Glomerular endothelial cell (primary cell): ENCODE data around the gene MOB3B. TPM values are rescaled to one million over a fixed set of nuclear protein-coding genes. Genes with fewer than 3 reads are reported as not detected.

Experiments used
- DNase-seq: peaks from one replicate; pipeline ENCODE4 v3.0.0-alpha.2; 2011; ENCODE audit warnings: low read depth, low spot score; ENCODE audit errors: extremely low read depth
- total RNA-seq: library from RNA; depleted of rRNA; stranded (reverse); fragments of >200 nt; gene quantifications from 2 replicates; pipeline ENCODE4 v1.2.3, GENCODE V29; 2015

Gene MOB3B
- total RNA-seq, 1 donor from 2014 or later, result 0.47 TPM

GRCh38 chr9:27348785-27349697 is 180.6 kb downstream of the MOB3B start:
- no peak for DNase-seq

- DNase-seq, result no peak
Observed at GRCh38 chr9:27347889-27348288, 181.7 kb downstream of the MOB3B start.

DNA sequence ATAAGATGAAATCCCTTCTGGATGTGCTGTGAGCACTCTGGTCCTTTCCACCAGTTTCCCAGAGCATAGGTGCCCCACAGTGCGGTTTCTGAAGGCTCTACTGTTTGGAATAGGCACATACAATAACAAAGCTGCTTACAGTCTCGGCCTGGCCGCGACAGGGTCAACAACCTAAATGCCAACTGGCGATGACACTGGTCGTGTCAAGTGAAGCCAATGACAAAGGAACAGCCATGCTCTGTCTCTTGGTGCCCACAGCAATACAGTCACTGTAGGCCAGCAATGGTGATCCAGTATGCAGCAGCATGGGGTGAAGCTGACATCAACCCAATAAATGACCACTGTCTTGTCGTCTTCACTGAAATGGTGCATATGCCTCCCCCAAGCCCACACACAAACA is 184.8 kb downstream of the MOB3B start:
- no peak for DNase-seq

GRCh38 chr9:27341545-27342294 is 187.9 kb downstream of the MOB3B start:
- no peak for DNase-seq

DNA sequence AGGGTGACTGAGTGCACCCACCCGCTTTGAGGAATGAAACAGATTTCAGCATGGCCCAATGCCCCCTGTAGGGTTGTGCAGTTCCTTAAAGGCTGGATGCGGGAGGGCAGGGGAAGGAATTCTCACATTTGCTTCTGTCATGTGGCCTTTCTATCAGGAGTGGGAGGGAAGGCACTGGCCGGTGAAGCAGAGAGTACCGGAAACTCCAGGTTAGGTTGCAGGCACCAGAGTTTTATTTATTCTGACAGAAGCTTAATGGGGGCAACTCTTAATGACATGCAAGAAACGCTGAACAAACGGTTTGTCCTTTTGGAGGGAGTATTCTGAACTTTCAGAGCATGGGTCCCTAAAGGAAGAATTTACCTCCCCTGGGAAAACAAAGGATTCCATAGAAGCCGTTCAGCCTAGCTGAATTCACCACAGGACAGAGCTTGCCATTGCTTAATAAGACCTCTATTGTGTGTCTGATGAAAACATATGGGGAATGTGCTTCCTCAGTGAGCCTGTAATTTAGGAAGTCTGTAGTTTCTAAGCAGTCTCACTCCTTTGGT is 188.6 kb downstream of the MOB3B start:
- no peak for DNase-seq

GRCh38 chr9:27340285-27340674 is 189.3 kb downstream of the MOB3B start:
- no peak for DNase-seq

- DNase-seq, result no peak
Observed at GRCh38 chr9:27339661-27340284, 189.8 kb downstream of the MOB3B start.

- DNase-seq, result no peak
Observed at GRCh38 chr9:27338527-27338903, 191.1 kb downstream of the MOB3B start.

DNA sequence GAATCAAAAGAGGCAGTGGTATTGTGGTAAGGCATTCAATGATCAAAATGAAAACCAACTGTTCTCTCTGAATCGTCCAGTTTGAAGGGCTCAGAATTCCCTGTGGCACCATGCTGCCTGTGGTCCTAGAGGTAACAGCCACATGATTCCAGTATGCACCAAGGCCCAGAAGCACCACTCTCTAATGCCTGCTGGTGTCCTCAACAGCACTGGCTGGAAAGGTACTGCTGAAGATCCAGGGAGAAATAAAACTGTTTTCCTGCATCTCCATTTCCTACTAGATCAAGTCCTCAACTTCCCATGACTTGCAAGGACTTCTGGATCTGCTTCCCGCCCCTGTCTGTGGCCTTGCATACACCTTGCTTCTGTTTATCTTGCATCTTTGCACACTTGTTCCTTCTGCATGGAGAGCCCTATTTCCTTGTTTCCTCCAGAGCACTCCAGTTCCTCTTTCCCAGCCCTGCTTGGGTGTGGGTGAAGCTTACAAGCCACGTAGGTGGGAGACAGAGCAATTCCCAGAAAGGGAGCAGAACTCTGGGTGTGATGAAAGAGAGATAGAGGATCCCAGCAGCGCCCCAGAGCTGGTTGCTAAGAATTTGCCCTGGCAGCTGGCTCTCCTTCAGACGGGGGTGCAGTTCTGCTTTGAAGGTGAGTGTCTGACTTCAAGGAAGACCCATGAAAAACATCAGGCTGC is 191.6 kb downstream of the MOB3B start:
- no peak for DNase-seq

DNA sequence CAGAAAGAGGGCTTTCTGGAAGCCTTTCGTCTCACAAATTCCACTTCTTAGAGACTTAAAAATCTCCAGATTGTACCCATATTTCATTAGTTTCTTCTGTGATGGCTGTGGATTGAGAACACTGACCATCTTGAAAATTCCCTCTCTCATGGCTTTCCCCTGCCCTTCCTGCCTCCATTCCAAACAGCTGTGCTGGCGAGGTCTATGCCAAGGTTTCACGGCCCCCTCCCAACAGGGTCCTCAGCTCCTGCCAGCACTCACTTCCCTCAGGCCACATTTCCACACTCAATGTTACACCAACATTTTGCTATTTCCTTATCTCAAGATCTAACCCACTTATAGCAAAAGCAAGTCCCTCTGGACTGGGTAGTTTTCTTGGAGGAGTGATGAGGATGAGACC is 192.4 kb downstream of the MOB3B start:
- DNase-seq, result no peak

DNA sequence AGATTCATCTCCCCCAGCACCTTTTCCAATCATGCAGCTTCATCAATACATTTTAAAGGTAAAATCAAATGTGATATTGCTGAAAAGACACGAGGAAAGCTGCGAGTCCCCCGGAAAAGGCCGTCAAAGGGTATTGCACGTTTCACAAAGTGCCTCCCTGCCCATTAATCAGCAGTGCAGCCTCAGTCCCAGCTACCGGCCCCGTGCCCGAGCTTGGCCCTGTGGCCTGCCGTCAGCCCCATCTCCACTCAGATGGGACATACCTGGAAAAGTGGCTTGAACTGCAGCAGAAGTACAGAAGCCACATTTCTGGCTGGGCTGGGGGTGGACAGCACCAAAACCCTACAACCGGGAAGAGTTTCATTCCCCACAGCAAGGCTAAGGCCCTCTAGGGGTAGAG is 192.8 kb downstream of the MOB3B start:
- DNase-seq, result no peak

DNA sequence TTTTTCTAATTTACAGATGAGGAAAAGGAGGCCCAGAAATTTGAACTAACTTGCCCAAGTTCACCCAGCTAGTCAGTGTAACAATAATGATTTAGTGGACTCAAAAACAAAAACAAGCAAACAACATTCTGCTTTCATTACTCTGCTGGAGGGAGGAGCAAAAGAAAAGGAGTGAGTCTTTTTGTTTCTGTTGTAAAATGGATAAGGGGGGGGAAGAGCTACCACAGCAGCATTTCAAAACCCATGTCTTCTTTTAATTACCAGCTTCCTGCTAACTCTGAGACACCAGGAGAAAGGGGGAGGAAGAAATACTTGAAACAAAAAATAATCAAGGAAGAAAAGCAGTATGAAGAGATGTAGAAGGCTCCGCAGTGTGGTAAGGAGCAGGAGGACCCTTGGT is 193.5 kb downstream of the MOB3B start:
- no peak for DNase-seq

DNA sequence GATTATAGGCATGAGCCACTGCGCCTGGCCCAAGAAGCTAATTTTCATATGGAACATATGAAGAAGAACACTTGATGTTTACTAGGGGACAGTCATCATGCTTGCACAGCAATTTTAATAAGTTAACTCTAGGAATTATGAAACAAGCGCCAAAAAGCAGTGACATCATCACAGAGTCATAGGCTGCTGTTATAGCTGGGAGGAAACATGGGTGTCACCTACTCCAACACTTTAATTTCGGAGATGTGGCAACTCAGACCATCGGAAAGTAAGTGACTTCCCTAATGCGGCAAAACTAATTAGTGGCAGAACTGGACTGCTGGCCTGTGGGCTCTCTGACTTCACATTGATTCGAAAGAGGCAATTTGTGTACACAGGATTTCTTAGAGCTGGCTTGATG is 194.5 kb downstream of the MOB3B start:
- no peak for DNase-seq

DNA sequence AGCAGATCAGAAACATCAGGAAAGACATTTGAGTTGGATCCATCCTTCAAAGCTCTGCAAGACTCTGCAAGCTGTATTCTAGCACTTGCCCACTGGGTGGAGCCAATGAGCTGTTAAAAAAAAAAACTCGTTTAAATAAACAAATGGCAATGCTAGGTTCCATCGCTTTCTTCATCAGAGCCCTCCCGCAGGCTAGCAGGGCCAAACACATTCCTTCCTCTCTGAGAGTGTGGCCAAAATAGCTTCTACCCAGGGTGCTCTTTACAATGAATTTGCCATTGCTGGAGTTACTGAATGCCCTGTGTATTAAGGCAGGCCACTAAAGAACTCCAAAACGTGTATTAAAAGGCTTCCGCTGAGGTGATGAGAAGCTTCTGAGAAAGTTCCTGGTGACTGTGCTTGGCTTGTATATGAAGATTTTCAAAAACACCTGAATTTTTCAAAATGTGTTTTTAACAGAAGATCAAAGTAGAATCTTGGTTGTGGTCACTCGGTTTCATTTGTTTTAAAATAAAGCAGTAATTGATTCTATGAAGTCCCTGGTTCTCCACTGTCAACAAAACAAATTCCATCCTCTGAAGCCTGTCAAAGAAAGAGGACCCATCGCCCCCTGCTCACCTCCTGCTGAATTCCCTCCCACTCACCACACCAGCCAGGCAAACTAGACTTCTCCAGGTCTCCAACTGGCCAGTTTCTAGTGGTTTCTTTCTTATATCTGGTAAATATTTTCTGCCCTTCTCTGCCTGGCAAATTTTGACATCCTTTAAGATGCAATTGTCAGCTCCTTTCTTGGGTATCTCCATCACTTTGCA is 196.2 kb downstream of the MOB3B start:
- DNase-seq, result peak; percentile 67

DNA sequence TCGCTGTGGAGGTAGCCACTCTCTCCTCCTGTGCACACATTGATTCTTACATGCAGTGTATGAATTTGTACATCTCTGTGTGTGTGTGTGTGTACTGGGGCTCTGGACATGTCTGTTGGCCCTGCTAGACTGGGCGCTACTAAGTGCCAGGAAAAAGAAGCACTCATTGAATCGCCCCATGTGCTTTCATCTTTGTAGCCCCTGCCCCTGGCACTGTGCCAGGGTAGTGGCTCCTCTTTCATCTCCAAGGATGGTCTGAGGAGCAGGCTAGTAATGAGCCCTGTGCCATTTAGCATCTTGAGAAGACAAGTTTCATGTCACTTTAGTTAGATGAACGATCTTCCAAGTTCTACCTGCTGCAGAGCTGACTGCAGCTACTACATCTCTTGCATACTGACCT is 198.2 kb downstream of the MOB3B start:
- DNase-seq, result no peak

- DNase-seq, result no peak
Observed at GRCh38 chr9:27329291-27329690, 200.3 kb downstream of the MOB3B start.

GRCh38 chr9:27328483-27328882 is 201.1 kb downstream of the MOB3B start:
- DNase-seq, result no peak

DNA sequence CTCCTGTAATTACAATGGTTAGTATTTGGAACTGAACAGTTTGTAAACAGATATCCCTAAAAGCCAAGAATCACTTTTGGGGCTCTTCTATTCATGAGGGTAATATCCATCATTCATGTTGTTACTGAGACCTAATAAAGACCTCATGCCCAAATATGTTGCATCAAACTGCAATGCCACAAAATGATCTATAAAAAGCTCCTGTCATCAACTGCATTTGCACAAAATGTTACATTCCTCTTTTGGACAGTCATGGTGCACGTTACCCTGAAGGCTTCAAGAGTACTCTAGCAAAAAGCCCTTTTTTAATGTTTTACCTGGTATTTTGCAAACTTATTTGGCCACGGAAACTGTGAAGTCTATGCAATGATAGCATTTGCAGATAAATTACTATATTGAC is 218.4 kb downstream of the MOB3B start:
- DNase-seq, result no peak

- no peak for DNase-seq
Observed at GRCh38 chr9:27310582-27310981, 219.0 kb downstream of the MOB3B start.
